GM21447 (cell line): ENCODE data around the gene ADAT3.
"Not testable (repeated sequence)": the region's sequence is repeated elsewhere in the genome, so short reads cannot be mapped to it uniquely, and the experiment has no call there.

Experiments
- ATAC-seq: cut with Tn5 transposase; IDR thresholded peaks from one replicate; pipeline ENCODE4 v1.9.1; 2021; ENCODE audit not compliant: unreplicated experiment

The ADAT3 gene

GRCh38 chr19:1866693-1867348, 38.4 kb upstream of the ADAT3 start:
- ATAC-seq = no peak

DNA sequence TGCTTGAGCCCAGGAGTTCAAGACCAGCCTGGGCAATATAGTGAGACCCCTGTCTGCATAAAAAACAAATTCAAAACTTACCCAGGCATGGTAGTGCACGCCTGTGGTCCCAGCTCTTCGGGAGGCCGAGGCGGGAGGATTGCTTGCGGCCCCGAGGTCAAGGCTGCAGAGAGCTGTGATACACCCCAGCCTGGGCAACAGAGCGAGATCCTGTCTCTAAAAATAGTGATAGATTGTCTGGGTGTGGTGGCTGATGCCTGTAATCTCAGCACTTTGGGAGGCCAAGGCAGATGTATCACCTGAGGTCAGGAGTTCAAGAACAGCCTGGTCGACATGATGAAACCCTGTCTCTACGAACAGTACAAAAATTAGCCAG, 37.9 kb upstream of the ADAT3 start:
- ATAC-seq = no peak

GRCh38 chr19:1868971-1869370, 36.2 kb upstream of the ADAT3 start:
- no peak for ATAC-seq

DNA sequence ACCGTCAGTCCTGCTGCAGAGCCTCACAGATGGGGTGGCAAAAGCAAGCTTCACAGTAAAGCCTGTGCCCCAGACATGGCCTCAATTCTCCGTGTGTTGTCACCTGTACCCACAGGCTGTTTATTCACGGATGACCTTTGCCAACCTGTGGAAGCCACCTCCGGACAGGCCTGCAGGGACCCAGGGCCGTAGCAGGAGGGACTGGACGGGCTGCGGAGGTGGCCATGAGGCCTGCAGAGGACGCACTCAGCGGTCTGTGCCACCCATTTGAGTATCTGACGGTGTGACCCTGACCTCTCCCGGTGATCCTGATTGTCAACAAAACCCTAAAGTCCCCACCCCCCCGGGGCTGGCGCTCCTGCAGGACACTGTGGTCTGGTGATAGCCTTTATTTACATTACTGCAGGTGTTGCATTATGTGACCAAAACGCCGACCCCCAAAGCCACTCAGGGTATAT, 34.0 kb upstream of the ADAT3 start:
- ATAC-seq = no peak

GRCh38 chr19:1871630-1872029, 33.6 kb upstream of the ADAT3 start:
- ATAC-seq = no peak

DNA sequence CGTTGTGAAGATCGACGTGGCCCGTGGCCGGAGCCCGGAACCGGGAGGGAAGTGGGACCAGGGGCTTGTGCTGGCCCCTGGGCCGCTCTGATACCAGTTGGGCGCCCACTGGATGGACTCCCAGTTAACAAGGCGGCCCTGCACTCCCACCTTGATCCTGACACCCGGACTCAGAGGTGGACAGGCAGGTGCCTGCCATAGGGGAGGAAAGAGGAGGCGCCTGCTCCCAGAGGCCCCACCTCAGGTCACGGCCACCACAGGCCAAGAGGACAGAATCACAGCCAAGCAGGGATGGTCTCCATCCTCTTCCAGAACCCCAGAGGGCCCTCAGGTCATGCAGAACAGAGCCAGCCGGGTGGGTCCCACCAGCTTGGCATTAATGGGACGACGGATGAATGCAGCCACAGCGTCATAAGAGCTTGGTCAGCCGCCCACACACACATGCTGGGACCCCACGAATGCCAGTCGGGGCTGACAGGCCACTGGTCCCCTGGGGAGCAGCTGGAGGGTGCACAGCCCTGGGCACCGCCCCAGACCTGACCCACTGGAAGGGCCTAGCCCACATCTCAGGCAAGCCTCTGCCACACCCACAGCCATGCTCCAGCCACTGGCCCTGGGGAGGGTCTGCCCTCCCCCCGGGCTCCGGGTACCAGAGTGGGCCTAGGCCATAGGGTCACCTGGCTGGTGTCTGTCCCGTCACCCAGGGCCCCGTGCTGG, 32.2 kb upstream of the ADAT3 start:
- ATAC-seq = no peak

DNA sequence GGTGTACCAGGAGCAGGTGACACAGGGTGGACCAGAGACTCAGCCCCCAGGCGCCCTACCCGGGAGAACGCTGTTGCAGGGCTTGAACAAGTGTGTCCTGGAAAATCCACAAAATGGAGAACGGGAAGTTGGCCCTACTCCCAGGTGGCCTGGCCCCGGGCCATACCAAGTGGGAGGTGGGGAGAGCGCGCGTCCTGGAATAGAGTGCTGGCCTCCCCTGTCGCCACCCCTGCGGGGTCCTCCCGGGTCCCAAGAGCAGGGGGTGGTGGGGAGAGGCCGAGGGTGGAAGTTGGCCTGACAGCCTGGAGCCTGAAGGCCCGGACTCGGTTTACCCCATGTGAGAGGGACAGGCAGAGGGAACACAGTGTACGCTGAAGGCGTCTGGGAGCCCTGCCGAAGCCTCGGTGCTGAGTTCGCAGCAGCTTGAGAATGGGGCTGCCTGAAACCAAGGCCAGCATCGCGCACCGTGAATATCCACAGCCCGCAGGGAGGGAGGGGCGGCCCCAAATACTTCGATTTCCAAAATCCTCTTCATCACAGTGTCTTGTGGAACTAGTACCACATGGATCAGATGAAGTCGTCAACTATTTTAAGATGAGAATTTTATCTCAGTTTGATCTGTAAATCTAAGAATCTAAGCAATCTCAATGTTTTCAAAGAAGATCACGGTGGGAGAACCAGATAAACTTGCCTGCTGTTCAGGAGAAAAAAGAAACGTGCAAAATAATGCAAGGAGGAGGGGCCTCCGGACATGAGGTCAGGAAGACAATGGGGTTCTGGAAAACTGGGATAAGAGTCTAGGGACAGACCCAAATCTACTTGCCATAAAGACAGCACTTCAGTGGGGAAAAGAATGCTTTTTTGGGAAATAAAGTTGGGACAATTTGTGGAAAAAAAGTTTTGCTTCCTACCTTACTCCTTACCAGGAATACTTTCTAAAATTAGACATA, 31.4 kb upstream of the ADAT3 start:
- no peak for ATAC-seq

GRCh38 chr19:1874554-1875185, 30.5 kb upstream of the ADAT3 start:
- ATAC-seq = no peak

DNA sequence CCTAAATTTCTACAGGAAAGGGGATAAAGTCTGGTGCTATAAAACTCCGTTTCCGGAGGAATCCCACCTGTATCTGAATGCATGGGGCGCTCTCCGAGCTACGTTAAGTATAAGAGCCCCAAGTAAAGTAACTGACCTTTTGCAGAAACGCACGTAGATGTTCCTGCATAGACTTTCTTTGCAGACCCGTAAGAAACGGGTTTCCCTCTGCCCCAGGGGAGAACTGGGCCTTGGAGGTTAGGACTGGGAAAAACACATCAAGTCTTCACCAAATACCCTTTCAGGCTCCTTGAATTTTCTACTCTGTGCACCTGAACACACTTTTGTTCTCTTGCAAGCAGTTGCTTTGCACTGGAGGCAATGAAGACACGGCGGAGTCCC, 29.9 kb upstream of the ADAT3 start:
- not testable (repeated sequence) for ATAC-seq

DNA sequence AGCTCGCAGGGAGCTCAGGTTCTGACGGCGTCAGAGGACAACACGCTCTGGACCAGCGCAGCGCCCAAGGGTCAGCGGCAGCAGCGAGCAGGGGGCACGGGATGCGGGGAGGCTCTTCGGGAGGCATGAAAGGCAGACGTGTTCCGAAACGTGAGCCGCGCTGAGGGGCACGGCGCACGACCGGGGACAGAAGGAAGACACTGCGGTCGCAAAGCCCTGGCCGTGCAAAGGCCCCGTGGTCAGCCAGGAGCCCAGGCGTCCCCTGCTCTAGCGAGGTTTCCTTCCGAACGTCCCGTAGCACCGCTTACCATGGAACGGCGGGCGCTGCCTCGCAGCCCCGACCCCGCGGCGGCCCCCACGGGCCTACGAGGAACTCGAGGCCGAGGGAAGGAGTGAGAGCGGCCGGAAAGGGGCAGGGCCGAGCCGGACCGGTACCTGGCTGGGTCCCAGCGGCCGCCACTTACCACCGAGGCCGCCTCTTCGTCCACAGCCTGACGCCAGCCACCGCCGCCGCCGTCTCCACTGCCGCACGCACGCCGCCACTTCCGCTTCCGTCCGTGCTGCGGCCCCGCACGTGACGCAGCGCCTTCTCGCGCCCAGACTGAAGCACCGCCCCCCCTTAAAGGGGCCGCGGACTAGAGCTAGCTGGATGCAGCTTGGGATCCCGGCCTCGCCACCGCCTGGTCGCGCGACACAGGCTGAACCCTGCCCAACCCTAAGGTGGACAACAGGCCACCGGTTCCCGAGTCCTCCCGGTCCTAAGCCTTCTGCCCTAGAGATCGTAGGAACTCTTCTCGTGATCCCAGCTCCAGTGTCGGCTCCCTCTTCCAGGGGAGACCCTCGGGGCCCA, 29.3 kb upstream of the ADAT3 start:
- ATAC-seq = peak; percentile 82

DNA sequence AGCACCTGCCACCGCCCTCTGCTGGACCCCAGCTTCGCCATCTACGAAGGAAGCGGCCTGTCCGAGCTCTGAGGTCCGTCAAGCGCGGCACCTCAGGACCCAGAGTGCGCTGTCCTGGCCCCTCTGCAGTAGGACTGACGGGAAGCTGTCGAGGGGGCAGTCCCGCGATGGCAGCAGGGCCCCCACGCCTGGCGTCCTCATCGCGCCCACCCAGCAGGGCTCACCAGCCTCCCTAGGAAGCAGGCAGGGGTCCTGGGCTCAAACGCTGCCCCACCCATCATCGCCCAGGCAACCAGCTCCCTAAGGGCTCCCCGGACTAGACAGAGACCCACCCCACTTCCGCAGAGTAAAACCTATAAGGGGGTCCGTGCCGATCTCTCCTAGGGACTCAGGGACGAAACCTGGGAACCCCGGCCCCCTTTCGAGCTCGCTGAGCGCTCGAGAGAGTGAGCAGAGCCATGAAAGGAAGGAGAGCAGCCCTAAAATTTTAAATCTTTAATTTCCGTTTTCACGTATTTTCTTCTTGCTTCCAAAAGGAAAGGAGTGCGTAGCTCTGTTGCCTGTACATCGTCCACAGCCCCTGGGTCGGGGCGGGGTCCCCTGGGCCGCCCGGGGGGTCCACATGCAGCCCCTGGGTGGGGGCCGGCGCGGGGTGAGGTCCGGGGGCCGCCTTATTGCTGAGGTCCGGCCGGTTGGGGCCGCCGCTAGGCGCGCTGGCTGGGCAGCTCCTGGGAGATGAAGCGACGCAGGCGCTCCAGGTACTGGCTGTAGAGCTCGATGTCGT, 28.5 kb upstream of the ADAT3 start:
- ATAC-seq = peak; percentile 20

DNA sequence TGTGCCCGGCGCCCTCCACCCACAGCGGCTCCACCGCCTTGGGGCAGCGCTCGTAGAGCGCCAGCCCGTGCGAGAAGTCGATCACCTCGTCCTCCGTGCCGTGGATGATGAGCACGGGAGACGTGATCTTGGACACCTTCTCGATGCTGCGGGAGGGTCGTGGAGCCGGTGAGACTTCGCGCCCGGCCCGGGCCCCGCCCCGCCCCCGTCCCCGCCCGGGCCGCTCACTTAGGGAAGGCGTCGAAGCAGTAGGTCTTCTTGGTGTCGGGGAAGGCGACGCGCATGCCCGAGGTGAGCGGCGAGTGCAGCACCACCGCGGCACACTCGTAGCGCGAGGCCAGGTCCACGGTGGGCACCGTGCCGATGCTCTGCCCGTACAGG, 27.9 kb upstream of the ADAT3 start:
- ATAC-seq = not testable (repeated sequence)

- ATAC-seq = not testable (repeated sequence)
Observed at GRCh38 chr19:1878583-1878982, 26.6 kb upstream of the ADAT3 start.

GRCh38 chr19:1879982-1880381, 25.2 kb upstream of the ADAT3 start:
- not testable (repeated sequence) for ATAC-seq

GRCh38 chr19:1880611-1881392, 24.4 kb upstream of the ADAT3 start:
- no peak for ATAC-seq

GRCh38 chr19:1881393-1882088, 23.7 kb upstream of the ADAT3 start:
- ATAC-seq = not testable (repeated sequence)

DNA sequence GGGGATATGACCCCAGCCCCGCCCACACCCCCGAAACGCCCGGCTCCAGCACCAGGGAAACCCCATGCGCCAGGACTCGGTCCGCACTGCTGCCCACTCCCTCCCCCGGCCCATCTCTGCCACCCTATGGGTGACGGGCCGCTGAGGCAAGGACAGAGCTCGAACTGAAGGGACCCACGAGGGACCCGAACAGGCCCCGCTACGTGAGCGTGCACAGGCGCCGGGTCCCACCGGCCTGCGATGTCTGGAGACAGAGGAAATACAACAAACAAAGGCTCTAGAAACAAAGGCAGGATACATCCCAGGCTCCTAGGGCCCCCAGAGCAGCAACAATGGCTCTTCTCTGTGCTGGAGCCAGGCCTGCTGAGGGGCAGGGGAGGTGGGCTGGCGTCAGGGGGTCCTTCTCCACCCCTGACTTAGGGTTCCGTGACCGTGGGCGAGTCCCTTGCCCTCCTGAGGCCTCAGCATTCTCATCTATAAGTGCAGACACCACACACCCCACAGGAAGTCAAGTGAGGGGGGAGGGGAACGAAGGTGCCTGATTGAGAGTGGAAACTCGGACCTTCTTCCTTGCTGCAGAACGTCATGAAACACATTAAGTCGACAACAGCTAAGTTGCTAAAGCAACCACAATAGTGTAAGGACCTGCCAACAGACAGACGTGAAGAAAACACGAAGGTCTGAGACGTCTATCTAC, 23.0 kb upstream of the ADAT3 start:
- no peak for ATAC-seq
